ENCODE measurements around the gene NDUFAF3.

NDUFAF3 gene

GRCh38 chr3:49017971-49018706 lies 3.8 kb upstream of the NDUFAF3 start, which contains the start of gene DALRD3:
Gene DALRD3 (minus strand): TSS chr3:49018580. CDS start chr3:49018564, 16 bp downstream.
- DNase-seq (ENCODE audit: low spot score) = peak; percentile 90

DNA sequence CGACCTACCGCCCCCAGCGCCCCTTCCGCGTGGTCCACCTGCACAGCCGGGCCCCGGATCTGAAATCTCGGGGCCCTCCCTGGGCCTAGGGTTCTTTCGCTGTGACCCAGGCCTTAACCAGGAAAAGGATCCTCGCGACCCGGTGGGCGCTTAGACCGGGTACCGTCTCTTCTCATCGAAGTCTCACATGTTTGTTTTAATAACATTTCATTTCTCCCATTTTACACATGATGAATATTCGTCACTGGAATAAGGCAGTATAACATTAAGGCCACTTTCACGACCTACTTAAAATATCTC lies 3.3 kb upstream of the NDUFAF3 start:
- no peak for DNase-seq (ENCODE audit: low spot score)

- DNase-seq (ENCODE audit: low spot score) = no peak
Measured at GRCh38 chr3:49019941-49020329, 2.0 kb upstream of the NDUFAF3 start.

DNA sequence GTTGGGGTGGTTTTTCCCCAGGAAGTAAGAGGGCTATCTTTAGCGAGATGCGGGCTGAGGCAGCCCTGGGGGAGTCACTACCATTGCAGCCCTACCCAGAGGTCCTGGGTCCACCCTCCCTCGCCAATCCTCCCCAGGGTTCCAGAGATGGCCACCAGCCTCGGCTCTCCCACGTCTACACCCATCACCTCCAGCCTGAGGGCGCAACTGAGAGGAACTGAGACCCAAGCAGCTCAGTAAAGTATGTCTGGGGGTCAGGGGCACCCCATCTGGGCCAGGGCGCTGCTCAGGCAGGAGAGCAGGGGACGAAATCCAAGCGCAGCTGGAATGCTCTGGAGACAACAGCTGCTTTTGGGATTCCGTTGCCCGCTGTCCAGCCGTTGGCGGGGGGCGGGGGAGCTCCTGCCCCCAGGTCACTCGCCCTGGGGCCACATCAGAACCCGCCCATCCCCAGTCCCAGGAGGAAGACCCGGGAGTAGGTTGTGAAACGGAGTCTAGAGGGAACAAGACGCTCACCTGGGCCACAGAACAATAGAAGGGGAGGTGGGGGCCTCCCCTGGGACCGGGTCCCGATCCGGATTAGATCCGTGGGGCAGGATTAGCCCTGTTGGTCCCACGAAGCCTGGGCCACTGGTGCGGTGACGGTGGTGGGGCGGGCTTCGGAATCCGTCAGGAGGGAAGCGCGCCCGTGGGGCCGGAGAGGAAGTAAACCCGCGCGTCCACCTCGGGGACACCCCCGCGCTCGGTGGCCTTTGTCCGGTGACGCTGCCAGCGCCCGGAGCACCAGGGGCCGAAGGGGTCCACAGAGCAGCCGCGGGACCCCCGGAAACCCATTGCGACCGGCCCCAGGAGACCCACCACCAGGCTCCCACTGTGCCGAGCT lies 1.4 kb upstream of the NDUFAF3 start:
- DNase-seq (ENCODE audit: low spot score) = no peak

GRCh38 chr3:49021213-49021812 lies 608 bp upstream of the NDUFAF3 start:
- peak; percentile 96 for DNase-seq (ENCODE audit: low spot score)

DNA sequence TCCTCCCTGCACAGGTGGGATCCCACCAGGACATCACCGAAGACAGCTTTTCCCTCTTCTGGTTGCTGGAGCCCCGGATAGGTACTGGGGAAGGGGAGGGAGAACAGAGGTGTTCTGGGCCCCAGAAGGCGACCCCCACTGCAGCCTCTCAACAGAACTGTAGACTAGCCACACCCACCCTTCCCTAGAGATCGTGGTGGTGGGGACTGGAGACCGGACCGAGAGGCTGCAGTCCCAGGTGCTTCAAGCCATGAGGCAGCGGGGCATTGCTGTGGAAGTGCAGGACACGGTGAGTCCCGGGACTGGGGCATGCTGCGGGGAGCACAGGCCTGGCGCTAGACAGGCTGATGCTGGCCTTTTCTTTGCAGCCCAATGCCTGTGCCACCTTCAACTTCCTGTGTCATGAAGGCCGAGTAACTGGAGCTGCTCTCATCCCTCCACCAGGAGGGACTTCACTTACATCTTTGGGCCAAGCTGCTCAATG lies 809 bp downstream of the NDUFAF3 start:
- DNase-seq (ENCODE audit: low spot score) = no peak

- no peak for DNase-seq (ENCODE audit: low spot score)
Measured at GRCh38 chr3:49023775-49024174, 1.9 kb downstream of the NDUFAF3 start.

DNA sequence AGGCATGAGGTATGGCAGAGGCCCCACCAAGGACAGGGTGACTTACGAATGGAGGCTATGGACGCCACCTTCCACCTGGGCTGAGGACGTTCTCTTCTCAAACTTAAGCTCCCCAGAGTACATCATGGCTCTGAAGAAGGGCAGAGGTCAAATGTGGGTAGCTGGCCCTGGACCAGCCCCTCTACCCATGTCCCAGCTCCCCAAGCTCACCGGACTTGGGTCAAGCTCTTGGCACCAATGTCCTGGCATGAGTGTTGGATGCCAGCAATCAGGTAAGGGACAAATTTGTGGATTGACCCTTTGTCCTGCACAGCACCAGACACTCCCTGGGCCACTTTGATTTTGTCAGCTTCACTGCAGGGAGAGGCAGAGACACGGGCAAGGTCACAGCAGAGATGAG lies 2.5 kb downstream of the NDUFAF3 start:
- DNase-seq (ENCODE audit: low spot score) = no peak

DNA sequence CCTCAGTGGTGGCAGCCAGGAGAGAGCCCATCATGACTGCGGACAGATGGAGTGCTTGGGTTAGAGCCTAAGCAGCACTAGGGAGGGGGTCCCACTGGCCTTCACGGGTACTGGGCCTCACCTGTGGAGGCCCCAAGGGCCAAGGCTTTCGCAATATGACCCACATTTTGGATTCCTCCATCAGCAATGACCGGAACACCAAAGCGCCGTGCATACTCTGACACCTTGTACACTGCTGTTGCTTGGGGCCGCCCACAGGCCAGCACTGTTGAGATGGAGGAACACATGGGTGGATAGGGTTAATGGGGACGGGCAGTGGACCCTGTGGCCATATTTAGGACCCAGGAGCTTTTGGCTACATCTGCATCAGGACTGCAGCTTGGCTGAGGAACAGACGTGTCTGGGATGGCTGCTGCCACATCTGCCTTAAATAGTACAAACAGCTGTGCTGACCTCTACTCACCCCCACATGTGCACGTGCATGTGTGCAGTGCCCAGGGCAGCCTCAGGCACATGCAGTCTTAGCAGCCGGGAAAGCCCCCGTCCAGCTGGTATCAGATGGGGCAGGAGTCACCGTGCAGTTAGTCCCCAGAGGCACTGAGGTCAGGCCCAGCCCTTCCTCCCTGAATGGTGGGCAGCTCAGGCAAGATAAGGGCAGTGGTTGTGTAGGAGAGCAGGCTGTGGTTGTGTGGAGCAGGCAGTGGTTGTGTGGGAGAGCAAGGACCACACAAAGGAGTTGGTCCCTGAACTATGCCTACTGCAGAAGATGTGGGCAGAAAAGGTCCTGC lies 3.3 kb downstream of the NDUFAF3 start:
- DNase-seq (ENCODE audit: low spot score) = no peak

DNA sequence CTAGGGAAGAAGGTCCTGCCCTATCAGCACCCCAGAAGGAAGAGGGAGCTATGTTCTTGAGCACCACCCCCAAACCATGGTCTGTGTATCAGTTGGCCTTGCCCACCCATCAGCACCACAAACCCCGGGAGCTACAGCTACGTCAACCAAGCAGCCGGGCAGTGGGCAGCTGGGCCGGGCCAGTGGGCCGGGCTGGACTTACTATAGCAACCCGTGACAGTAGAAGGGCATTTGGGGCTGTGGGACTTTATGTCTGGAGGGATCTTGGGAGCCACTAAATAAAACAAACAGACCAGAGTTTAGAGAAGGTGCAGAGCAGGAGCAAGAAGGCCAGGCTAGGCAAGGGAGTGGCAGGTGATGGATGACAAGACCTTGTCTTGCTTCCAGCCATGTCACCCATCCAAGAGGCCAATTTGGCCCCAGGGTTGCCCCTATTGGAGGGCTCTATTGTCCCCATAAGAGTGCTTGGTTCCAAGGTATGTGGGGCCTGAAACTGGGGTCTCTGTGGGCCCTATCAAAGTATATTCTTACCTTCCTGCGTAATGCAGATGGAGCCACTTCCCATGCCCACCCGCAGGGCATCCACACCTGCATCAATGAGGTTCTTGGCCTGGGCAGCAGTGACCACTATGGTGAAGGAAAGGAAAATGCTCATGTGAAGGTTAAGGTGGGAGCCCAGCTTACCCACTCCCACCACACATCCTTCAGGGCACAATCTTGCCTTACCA lies 4.0 kb downstream of the NDUFAF3 start:
- DNase-seq (ENCODE audit: low spot score) = no peak

GRCh38 chr3:49026536-49026935 lies 4.6 kb downstream of the NDUFAF3 start:
- DNase-seq (ENCODE audit: low spot score) = no peak

- no peak for DNase-seq (ENCODE audit: low spot score)
Measured at GRCh38 chr3:49027634-49028033, 5.7 kb downstream of the NDUFAF3 start.

- no peak for DNase-seq (ENCODE audit: low spot score)
Measured at GRCh38 chr3:49028298-49028672, 6.4 kb downstream of the NDUFAF3 start.

DNA sequence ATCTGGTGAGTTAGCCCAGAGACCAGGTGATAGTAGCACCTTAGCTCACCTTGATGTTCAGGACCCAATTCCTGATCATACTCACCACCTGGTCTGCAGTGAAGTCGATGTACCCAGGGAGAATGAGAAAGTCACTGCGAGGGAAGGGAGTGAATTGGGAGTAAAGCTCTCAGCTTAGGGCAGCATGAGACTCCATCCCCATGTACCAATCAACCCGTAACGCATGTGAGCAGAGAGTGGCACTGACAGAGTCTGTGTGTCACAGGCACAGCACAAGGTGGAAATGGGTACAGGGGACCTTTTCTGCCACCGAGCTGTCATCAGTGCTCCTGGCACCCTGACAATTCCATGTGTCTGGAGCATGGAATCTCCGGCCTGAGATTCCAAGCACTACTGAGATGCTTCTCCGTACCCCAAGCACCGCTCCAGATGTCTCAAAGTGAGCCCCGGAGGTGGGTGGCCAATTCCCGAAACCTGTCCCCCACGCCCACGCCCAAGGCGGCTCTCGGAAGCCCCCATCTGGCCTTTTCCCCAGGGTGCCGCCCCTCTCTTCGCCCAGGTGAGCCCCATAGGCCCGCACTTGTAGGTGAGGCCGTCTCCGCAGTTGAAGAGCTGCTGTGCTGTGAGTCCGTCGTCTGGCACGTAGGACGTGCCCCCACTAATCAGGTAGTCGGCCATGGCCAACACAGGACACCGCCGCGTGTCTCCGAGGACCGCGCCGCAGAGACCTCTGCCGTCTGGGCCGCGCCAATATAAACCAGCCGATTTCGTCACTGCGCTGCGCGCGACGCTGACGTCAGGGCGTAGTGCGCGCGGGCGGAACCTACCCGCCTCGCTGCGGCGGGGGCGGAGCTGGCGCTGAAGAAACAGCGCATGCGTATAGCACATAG lies 7.0 kb downstream of the NDUFAF3 start, which contains the start of gene IMPDH2:
Gene IMPDH2, minus strand, starts transcription at position 726 of the 890 bp plus-strand sequence. Its CDS starts 48 bp downstream, at position 678.
- peak; percentile 89 for DNase-seq (ENCODE audit: low spot score)

GRCh38 chr3:49029563-49029884 lies 7.6 kb downstream of the NDUFAF3 start:
- DNase-seq (ENCODE audit: low spot score) = no peak

GRCh38 chr3:49030321-49030720 lies 8.4 kb downstream of the NDUFAF3 start:
- DNase-seq (ENCODE audit: low spot score) = no peak

- no peak for DNase-seq (ENCODE audit: low spot score)
Measured at GRCh38 chr3:49032646-49033304, 10.9 kb downstream of the NDUFAF3 start.

- no peak for DNase-seq (ENCODE audit: low spot score)
Measured at GRCh38 chr3:49034650-49035049, 12.7 kb downstream of the NDUFAF3 start.

DNA sequence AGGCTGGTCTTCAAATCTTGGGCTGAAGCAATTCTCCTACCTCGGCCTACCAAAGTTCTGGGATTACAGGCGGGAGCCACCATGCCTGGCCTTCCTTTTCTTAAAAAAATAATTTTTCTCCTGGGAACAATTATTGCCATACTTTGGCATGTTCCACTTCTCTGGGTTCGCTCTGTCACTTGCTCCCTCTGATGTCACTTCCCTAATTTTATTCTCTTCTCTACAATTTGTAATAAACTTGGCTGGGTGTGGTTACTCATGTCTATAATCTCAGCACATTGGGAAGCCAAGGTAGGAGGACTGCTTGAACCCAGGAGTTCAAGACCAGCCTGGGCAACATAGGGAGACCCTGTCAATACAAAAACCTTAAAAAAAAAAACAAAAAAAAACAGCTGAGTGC lies 13.4 kb downstream of the NDUFAF3 start:
- no peak for DNase-seq (ENCODE audit: low spot score)

- DNase-seq (ENCODE audit: low spot score) = no peak
Measured at GRCh38 chr3:49053543-49053942, 31.6 kb downstream of the NDUFAF3 start.
